Natural killer cell (primary cell): ENCODE measurements around the gene KIF16B. TPM values are rescaled to one million over a fixed set of nuclear protein-coding genes. Genes with fewer than 3 reads are reported as not detected.

Experiments used
- ATAC-seq, 3 donors: fragments of 150-1000 bp in 2 of 3; fragments of 200-7000 bp in 1 of 3; cut with Tn5 transposase; 1 replicate in 1 of 3; 2 replicates in 2 of 3; pipeline ENCODE4 v1.10.0; 2021; ENCODE audit warnings: mild to moderate bottlenecking in 2 of 3, moderate library complexity in 2 of 3
- DNase-seq, 2 donors: peaks; one replicate each; pipeline versions ENCODE4 v3.0.0 to v3.0.0-alpha.2; 2013 to 2021; ENCODE audit warnings: mixed read lengths in 1 of 2
- H3K27ac ChIP-seq: one replicate; pipeline ENCODE4 v1.5.1; 2013; ENCODE audit warnings: mild to moderate bottlenecking, low read length
- H3K27me3 ChIP-seq: one replicate; pipeline ENCODE4 v1.6.1; 2013; ENCODE audit warnings: low read length; ENCODE audit not compliant: control insufficient read depth, insufficient read depth
- H3K36me3 ChIP-seq: one replicate; pipeline ENCODE4 v1.6.1; 2013; ENCODE audit warnings: low read length; ENCODE audit not compliant: control insufficient read depth, insufficient read depth
- H3K4me1 ChIP-seq: one replicate; pipeline ENCODE4 v1.6.1; 2013; ENCODE audit warnings: low read length; ENCODE audit not compliant: control insufficient read depth, insufficient read depth
- H3K4me3 ChIP-seq: one replicate; pipeline ENCODE4 v1.5.1; 2013; ENCODE audit warnings: low read length
- H3K9me3 ChIP-seq: one replicate; pipeline ENCODE4 v1.6.1; 2013; ENCODE audit warnings: low read length; ENCODE audit not compliant: control insufficient read depth, insufficient read depth
- H3K27ac Mint-ChIP-seq, 2 donors: one replicate each; pipeline ENCODE4 v1.8.0; 2022; ENCODE audit warnings: mild to moderate bottlenecking in 2 of 2, mixed read lengths in 2 of 2, moderate library complexity in 1 of 2
- H3K27me3 Mint-ChIP-seq, 2 donors: one replicate each; pipeline ENCODE4 v1.8.0; 2022; ENCODE audit warnings: low read depth in 2 of 2, mixed read lengths in 2 of 2
- H3K36me3 Mint-ChIP-seq: one replicate; pipeline ENCODE4 v1.8.0; 2022; ENCODE audit warnings: mixed read lengths
- H3K4me1 Mint-ChIP-seq, 2 donors: one replicate each; pipeline ENCODE4 v1.8.0; 2022; ENCODE audit warnings: mixed read lengths in 2 of 2
- H3K4me3 Mint-ChIP-seq: one replicate; pipeline ENCODE4 v1.8.0; 2022; ENCODE audit warnings: mild to moderate bottlenecking, moderate library complexity, mixed read lengths
- H3K9me3 Mint-ChIP-seq, 2 donors: one replicate each; pipeline ENCODE4 v1.8.0; 2022; ENCODE audit warnings: mixed read lengths in 2 of 2
- CTCF ChIP-seq: fragments of 200-600 bp; IDR thresholded peaks from one replicate; pipeline ENCODE4 v1.8.0; 2022; ENCODE audit warnings: antibody characterized with exemption
- WGBS: methylation state at CpG from one replicate; pipeline ENCODE4 v1.1.7; 2013; ENCODE audit warnings: missing lambda C conversion rate; ENCODE audit not compliant: insufficient coverage; 5-methylcytosine and 5-hydroxymethylcytosine counted together
- intact Hi-C: fragments of 100-400 bp; cut with micrococcal nuclease; formaldehyde crosslinking; loops from one replicate; pipeline ENCODE4 v1.14.2; 2022
- total RNA-seq, 4 donors: library from RNA; stranded (reverse); fragments of 120-200 nt in 1 of 4; gene quantifications; one replicate each; pipeline versions ENCODE4 v1.2.3 to v1.2.4, GENCODE V29; 2013 to 2022

KIF16B gene
- total RNA-seq, 3 donors from 2014 or later (not counting 1 experiment from before 2014, with no cell fraction given) = 3.9 to 11.8 (median 9.2) TPM

DNA sequence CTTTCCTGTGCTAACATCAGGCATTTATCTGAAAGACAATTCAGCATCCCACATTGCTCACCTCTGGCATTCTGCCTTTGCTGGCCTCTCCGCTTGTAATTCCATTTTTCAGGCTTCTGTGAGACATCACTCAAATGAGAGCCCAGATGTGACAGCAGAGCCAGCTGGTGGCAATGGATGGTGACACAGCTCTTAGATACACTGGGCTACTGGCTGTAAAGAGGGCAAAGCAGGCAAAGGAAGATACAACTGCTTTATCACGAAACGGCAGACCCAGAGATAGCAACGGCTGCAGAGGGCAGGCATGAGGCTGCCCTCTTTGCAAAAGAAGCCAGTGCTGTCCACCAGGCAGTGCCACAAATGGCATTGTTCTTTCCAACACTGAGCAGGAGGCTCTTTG is 329.8 kb downstream of the KIF16B start:
- WGBS = 84% methylated on average over 4 of the region's 4 CpGs
- no peak overlapping the region for H3K27ac Mint-ChIP-seq
- H3K27me3 Mint-ChIP-seq = peaks cover 13 to 23% of the 10 kb centered on the region in 2 donors
- no peak overlapping the region for H3K4me3 ChIP-seq
- H3K27ac ChIP-seq = no peak overlapping the region
- H3K9me3 Mint-ChIP-seq = no peaks in the 10 kb centered on the region
- ATAC-seq (no peak), DNase-seq (no peak)
- H3K4me1 Mint-ChIP-seq = no peaks in the 10 kb centered on the region
- H3K36me3 Mint-ChIP-seq = no peaks in the 10 kb centered on the region
- H3K4me3 Mint-ChIP-seq = no peak overlapping the region
- no peaks in the 10 kb centered on the region for H3K4me1 ChIP-seq
- no peaks in the 10 kb centered on the region for H3K27me3 ChIP-seq
- H3K36me3 ChIP-seq = no peaks in the 10 kb centered on the region
- intact Hi-C loops = loop anchor here (2.0 kb wide), 1 partner anchor 535 kb away; no protein-coding TSS in a partner anchor
- TF ChIP-seq CTCF = no peak
- H3K9me3 ChIP-seq = no peaks in the 10 kb centered on the region

DNA sequence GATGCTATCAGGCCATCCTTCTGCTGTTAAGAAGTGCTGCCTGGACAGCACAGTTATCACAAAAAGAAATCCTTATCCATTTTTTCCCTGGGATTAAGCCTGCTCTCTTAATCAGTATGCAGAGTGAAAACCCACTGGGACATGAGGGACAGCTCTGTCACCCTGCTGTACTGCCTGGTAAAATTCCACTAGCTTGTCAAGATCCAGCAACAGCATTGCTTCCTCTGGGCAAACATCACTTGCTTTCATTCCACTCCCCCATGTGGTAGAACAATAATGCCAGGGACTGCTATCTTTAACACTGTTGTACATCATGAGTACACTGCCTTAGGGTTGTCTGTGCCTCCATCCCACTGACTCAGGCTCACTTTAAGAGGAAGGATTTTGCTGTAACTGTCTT is 331.3 kb downstream of the KIF16B start:
- H3K27me3 ChIP-seq = no peaks in the 10 kb centered on the region
- peaks cover 11 to 14% of the 10 kb centered on the region in 2 donors for H3K27me3 Mint-ChIP-seq
- H3K4me1 ChIP-seq = no peaks in the 10 kb centered on the region
- H3K36me3 Mint-ChIP-seq = no peaks in the 10 kb centered on the region
- H3K9me3 Mint-ChIP-seq = no peaks in the 10 kb centered on the region
- DNase-seq = no peak
- H3K27ac ChIP-seq = no peak overlapping the region
- TF ChIP-seq CTCF = no peak
- no peak overlapping the region for H3K4me3 ChIP-seq
- peaks cover 9% of the 10 kb centered on the region for H3K9me3 ChIP-seq
- H3K36me3 ChIP-seq = no peaks in the 10 kb centered on the region
- no peaks in the 10 kb centered on the region for H3K4me1 Mint-ChIP-seq
- no peak overlapping the region for H3K4me3 Mint-ChIP-seq
- intact Hi-C loops = loop anchor here (2.0 kb wide), 1 partner anchor 533 kb away; no protein-coding TSS in a partner anchor
- ATAC-seq = no peak
- H3K27ac Mint-ChIP-seq = no peak overlapping the region

DNA sequence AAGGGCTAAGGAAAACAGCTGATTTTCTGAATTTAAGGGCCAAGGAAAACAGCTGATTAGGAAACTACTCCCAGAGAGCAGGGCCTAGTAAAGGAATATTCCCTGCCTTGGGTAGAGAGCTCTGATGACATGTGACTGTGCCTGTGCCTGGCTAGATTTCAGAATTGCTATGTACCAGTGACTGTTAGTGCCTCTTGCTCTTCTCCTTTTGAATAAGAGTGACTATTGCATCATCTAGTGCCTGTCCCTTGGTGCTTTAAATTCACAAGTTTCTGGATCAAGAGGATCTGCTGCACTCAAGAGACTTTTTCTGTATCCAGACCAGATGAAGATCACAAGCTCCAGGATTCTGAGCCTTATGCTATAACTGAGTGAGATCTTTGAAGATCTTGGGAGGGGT is 332.9 kb downstream of the KIF16B start:
- Mint-ChIP-seq H3K4me1 (no peaks in the 10 kb centered on the region), H3K36me3 (no peaks in the 10 kb centered on the region), H3K27ac (no peak overlapping the region), H3K4me3 (no peak overlapping the region), H3K27me3 (peaks cover 4 to 5% of the 10 kb centered on the region in 2 donors), H3K9me3 (no peaks in the 10 kb centered on the region)
- DNase-seq = no peak
- intact Hi-C loops = no loop called here
- H3K27me3 ChIP-seq = no peaks in the 10 kb centered on the region
- no peaks in the 10 kb centered on the region for H3K4me1 ChIP-seq
- ATAC-seq = no peak
- H3K27ac ChIP-seq = no peak overlapping the region
- no peak for TF ChIP-seq CTCF
- H3K36me3 ChIP-seq = no peaks in the 10 kb centered on the region
- peaks cover 9% of the 10 kb centered on the region for H3K9me3 ChIP-seq
- H3K4me3 ChIP-seq = no peak overlapping the region

DNA sequence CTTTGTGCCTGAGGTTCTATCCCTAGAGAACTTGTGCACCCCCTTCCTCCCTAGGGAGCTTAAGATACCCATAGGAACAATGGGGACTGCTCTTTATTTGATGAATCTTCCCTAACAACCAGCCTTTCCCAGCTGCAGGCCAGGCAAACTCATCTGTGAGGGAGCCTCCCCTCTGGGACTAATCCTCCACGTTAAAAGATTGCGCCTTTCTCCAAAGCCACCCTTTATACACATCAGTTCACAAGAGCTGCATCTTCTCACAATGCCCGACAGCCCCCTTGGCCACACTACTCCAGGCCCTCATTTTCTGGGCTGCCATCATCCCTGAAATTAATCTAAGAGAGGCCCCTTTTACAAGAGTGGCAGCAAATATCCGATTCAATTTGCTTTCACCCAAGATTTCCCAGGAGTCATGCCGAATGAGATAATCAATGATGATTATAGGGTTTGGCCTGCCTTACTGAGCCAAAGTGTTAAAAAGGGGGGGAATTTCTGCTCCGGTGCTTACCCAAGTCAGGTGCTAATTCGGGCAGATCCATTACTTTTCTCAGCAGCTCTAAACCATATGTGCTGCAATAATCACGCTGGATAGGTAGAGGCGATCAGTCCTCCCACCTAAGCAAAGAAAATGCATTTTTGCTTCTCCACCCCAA is 336.5 kb downstream of the KIF16B start:
- no peak for ATAC-seq
- TF ChIP-seq CTCF = no peak
- H3K9me3 ChIP-seq = peaks cover 9% of the 10 kb centered on the region
- Mint-ChIP-seq H3K36me3 (no peaks in the 10 kb centered on the region), H3K27me3 (no peaks in the 10 kb centered on the region), H3K9me3 (no peaks in the 10 kb centered on the region), H3K4me1 (no peaks in the 10 kb centered on the region), H3K4me3 (no peak overlapping the region), H3K27ac (no peak overlapping the region)
- intact Hi-C loops = no loop called here
- no peaks in the 10 kb centered on the region for H3K27me3 ChIP-seq
- no peaks in the 10 kb centered on the region for H3K36me3 ChIP-seq
- WGBS = 94% methylated on average over 9 of the region's 9 CpGs
- no peak for DNase-seq
- H3K27ac ChIP-seq = no peak overlapping the region
- H3K4me1 ChIP-seq = no peaks in the 10 kb centered on the region
- no peak overlapping the region for H3K4me3 ChIP-seq
